Kidney (tissue), 14 donors: ENCODE data around the gene CHEK2. TPM values are rescaled to one million over a fixed set of nuclear protein-coding genes. Genes with fewer than 3 reads are reported as not detected.
"Not testable (repeated sequence)": the region's sequence is repeated elsewhere in the genome, so short reads cannot be mapped to it uniquely, and the experiment has no call there.

ENCODE experiments used
- DNase-seq, 5 donors: peaks; one replicate each; pipeline ENCODE4 v3.0.0-alpha.2; 2013 to 2020
- FAIRE-seq: peaks from 2 replicates; lab custom pipeline; 2012; peaks lifted over from hg19 to GRCh38; lab: Jason Lieb, UNC
- H3K27ac ChIP-seq, 2 donors: one replicate each; pipeline ENCODE4 v1.7.0; 2013; ENCODE audit warnings: low read depth in 2 of 2, low read length in 2 of 2, inconsistent platforms in 1 of 2
- H3K27me3 ChIP-seq: one replicate; pipeline ENCODE4 v1.7.1; 2013; ENCODE audit warnings: low read length, inconsistent platforms; ENCODE audit not compliant: control insufficient read depth, insufficient read depth
- H3K36me3 ChIP-seq, 3 donors: one replicate each; pipeline versions ENCODE4 v1.7.0 to v1.7.1; 2013; ENCODE audit warnings: low read length in 3 of 3, control low read depth in 1 of 3, inconsistent platforms in 1 of 3; ENCODE audit not compliant: insufficient read depth in 3 of 3, control insufficient read depth in 2 of 3
- H3K4me1 ChIP-seq, 3 donors: one replicate each; pipeline versions ENCODE4 v1.7.0 to v1.7.1; 2013; ENCODE audit warnings: low read length in 3 of 3, inconsistent platforms in 1 of 3, low read depth in 1 of 3; ENCODE audit not compliant: control insufficient read depth in 2 of 3, insufficient read depth in 2 of 3
- H3K4me3 ChIP-seq, 3 donors: one replicate each; pipeline versions ENCODE4 v1.7.0 to v1.8.1; 2013; ENCODE audit warnings: low read length in 3 of 3, control low read depth in 1 of 3, inconsistent platforms in 1 of 3
- H3K9ac ChIP-seq, 3 donors: one replicate each; pipeline versions ENCODE4 v1.7.0 to v1.7.1; 2013; ENCODE audit warnings: low read length in 3 of 3, control low read depth in 1 of 3, inconsistent platforms in 1 of 3
- H3K9me3 ChIP-seq, 3 donors: one replicate each; pipeline versions ENCODE4 v1.7.0 to v1.7.1; 2013; ENCODE audit warnings: low read length in 3 of 3, control low read depth in 1 of 3, inconsistent platforms in 1 of 3; ENCODE audit not compliant: control insufficient read depth in 2 of 3, insufficient read depth in 1 of 3
- CTCF ChIP-seq: IDR thresholded peaks from 3 replicates; pipeline ENCODE4 v1.5.1; 2012; ENCODE audit warnings: mild to moderate bottlenecking, moderate library complexity, borderline replicate concordance; ENCODE audit not compliant: insufficient read depth; ENCODE audit errors: extremely low read depth
- intact Hi-C: fragments of 100-400 bp; cut with DNase I; formaldehyde crosslinking; loops from one replicate; pipeline ENCODE4 v1.11.1; 2022
- polyA plus RNA-seq: library from polyadenylated mRNA; stranded (reverse); fragments of 350-450 nt; fragmentation: Illumina TruSeq; extraction: RNeasy Lipid Tissue Mini Kit (QIAGEN cat#74804); gene quantifications from one replicate; pipeline ENCODE4 v1.2.3, GENCODE V29; 2014; ENCODE audit warnings: low read depth, low replicate concordance; ENCODE audit not compliant: insufficient read depth
- total RNA-seq: library from RNA; stranded (reverse); fragmentation: NEBNext Ultra II Directional; extraction: Animal tissue kit (Norgen Biotek cat#: 25700); gene quantifications from one replicate; pipeline ENCODE4 v1.2.1, GENCODE V29; 2021
- donor health status: control.
- donor health status: control.
- donor health status: control.
- donor health status: control.
- donor health status: control.
- donor health status: DM: yes; HTN: yes; CAD: no.
- donor health status: Normal renal cell carcinoma (clear cell type).

Gene CHEK2
- total and polyA plus RNA-seq, 2 donors from 2014 or later: 4.6 to 10.1 TPM

GRCh38 chr22:28741200-28741784 lies 328 bp downstream of the CHEK2 start:
- DNase-seq (no peak), FAIRE-seq (no peak)
- intact Hi-C loops: no loop called here
- Histone ChIP-seq H3K4me3 (peak overlapping the region; percentile 93 to 99 (median 95)), H3K9ac (peak overlapping the region; percentile 63 to 96 (median 64)), H3K27ac (no peak overlapping the region), H3K4me1 (peaks cover 3 to 7% (median 5%) of the 10 kb centered on the region in 3 donors), H3K36me3 (peaks cover 5 to 18% (median 6%) of the 10 kb centered on the region in 3 donors), H3K27me3 (no peaks in the 10 kb centered on the region), H3K9me3 (no peaks in the 10 kb centered on the region)
- no peak for TF ChIP-seq CTCF

- H3K4me3 ChIP-seq, FAIRE-seq, intact Hi-C loops, H3K4me1 ChIP-seq, H3K27ac ChIP-seq, H3K27me3 ChIP-seq, H3K9ac ChIP-seq, H3K9me3 ChIP-seq, H3K36me3 ChIP-seq, DNase-seq: not testable (repeated sequence)
Measured at GRCh38 chr22:28738876-28739275, 2.7 kb downstream of the CHEK2 start.

GRCh38 chr22:28737701-28738100 lies 3.9 kb downstream of the CHEK2 start:
- H3K27me3 ChIP-seq: no peaks in the 10 kb centered on the region
- H3K4me3 ChIP-seq: no peak overlapping the region
- TF ChIP-seq CTCF: no peak
- H3K9me3 ChIP-seq: no peaks in the 10 kb centered on the region
- no peaks in the 10 kb centered on the region for H3K36me3 ChIP-seq
- FAIRE-seq (no peak), DNase-seq (no peak)
- no peak overlapping the region for H3K27ac ChIP-seq
- peaks cover 0 to under 1% (median 0%) of the 10 kb centered on the region in 3 donors for H3K4me1 ChIP-seq
- intact Hi-C loops: no loop called here
- no peak overlapping the region for H3K9ac ChIP-seq

- DNase-seq (no peak), FAIRE-seq (no peak)
- Histone ChIP-seq H3K27me3 (no peaks in the 10 kb centered on the region), H3K4me1 (no peaks in the 10 kb centered on the region), H3K27ac (no peak overlapping the region), H3K9ac (no peak overlapping the region), H3K4me3 (no peak overlapping the region), H3K9me3 (no peaks in the 10 kb centered on the region), H3K36me3 (no peaks in the 10 kb centered on the region)
- intact Hi-C loops: no loop called here
- no peak for TF ChIP-seq CTCF
Measured at GRCh38 chr22:28736301-28737155, 5.1 kb downstream of the CHEK2 start.
